GM21381 (cell line): Measurements from ENCODE around the gene GNG7.
"Not testable (repeated sequence)": the region's sequence is repeated elsewhere in the genome, so short reads cannot be mapped to it uniquely, and the experiment has no call there.

Source experiments
- ATAC-seq: cut with Tn5 transposase; IDR thresholded peaks from one replicate; pipeline ENCODE4 v1.9.1; 2021; ENCODE audit warnings: mild to moderate bottlenecking, moderate library complexity; ENCODE audit not compliant: unreplicated experiment

The GNG7 gene

DNA sequence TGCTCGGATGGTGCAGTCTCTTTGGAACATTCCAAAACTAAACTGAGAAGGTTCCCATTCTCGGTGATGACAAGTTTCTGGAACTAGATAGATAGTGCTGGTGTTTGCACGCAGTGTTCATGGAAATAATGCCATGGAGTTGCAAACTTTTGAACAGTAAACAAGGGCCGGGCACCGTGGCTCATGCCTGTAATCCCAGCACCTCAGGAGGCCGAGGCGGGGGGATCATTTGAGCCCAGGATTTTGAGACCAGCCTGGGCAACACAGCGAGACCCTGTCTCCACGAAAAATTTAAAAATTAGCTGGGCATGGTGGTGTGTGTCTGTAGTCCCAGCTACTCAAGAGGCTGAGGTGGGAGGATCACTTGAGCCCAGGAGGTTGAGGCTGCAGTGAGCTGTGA, 95.7 kb downstream of the GNG7 start:
- not testable (repeated sequence) for ATAC-seq

DNA sequence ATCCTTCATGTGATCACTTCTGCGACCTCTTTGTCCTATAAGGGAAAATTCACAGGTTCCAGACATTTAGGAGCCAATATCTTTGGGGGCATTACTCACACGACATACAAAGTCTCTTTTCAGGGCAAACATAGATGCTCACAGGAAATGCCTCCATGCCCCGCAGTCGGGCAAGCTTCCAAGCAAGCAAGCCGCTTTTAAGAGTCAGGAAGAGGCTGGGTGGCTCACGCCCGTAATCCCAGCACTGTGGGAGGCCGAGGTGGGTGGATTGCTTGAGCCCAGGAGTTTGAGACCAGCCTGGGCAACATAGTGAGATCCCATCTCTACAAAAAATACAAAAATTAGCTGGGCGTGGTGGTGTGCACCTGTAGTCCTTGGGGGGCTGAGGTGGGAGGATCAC, 96.6 kb downstream of the GNG7 start:
- not testable (repeated sequence) for ATAC-seq

DNA sequence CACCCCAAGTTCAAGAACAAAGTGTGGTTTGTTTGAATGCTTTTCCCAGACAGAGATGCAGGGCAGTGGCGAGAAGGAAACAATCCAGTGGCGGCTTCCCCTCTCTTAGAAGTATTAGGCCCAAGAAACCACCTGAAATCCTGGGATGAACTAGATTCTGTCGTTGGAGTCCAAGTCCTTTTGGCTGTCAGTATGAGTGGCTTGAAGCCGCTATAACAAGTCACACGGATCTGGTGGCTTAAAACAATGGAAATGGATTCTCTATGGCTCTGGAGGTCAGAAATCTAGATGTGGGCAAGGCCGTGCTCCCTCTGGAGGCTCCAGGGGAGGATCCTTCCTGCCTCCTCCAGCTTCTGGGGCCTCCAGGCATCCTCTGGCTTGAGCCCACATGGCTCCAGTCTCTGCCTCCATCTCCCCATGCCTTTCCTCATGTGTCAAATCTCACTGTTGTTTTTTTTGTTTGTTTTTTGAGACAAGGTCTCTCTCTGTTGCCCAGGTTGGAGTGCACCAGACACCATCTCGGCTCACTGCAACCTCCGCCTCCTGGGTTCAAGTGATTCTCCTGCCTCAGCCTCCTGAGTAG, 97.7 kb downstream of the GNG7 start:
- no peak for ATAC-seq

DNA sequence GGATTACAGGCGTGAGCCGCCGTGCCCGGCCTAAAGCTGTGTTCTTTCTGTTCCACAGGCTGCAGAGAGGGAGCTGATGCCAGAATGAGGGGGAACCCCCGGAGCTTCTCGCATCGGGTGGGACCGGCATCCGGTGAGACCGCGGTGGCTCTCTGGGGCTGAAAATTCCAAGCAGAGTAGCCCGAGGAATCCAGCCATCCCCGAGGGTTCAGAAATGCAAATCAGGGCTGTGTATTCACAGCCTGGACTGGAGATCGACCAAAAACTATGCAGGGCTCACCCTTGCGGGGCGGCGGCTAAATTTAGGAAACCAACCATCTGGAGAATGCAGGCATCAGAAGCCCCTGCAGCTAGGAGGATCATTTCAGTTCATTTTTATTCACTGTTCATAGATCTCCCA, 99.2 kb downstream of the GNG7 start:
- ATAC-seq, result no peak

DNA sequence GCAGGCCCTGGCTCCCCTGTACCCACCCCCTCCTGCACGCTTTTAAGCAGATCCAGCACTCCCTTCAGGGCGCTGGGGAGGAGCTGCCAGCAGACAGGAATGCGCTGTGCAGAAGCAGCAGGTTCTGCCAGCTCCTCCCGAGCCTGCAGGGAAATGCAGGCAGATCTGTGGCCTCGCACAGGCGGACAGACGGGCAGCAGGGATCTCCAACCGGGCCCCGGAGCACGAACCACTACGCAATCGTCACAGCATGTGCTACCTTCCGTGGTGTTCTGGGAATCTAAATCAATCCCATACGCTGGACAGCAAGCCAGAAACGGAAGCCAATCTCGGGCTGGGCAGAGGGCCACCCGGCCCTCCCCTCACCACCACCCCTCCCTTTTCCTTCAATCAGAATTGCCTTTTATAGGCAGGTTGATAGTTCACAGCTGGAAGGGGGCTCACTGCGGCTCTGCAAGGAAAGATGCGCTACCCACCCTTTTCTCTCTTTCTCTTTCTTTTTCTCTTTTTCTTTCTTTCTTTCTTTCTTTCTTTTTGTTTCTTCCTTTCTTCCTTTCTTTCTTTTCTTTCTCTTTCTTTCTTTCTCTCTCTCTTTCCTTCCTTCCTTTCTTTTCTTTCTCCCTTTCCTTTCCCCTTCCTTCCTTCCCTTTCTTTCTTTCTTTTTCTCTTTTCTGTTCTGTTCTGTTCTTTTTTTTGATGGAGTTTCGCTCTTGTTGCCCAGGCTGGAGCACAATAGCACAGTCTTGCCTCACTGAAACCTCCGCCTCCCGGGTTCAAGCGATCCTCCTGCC, 99.9 kb downstream of the GNG7 start:
- ATAC-seq, result no peak

DNA sequence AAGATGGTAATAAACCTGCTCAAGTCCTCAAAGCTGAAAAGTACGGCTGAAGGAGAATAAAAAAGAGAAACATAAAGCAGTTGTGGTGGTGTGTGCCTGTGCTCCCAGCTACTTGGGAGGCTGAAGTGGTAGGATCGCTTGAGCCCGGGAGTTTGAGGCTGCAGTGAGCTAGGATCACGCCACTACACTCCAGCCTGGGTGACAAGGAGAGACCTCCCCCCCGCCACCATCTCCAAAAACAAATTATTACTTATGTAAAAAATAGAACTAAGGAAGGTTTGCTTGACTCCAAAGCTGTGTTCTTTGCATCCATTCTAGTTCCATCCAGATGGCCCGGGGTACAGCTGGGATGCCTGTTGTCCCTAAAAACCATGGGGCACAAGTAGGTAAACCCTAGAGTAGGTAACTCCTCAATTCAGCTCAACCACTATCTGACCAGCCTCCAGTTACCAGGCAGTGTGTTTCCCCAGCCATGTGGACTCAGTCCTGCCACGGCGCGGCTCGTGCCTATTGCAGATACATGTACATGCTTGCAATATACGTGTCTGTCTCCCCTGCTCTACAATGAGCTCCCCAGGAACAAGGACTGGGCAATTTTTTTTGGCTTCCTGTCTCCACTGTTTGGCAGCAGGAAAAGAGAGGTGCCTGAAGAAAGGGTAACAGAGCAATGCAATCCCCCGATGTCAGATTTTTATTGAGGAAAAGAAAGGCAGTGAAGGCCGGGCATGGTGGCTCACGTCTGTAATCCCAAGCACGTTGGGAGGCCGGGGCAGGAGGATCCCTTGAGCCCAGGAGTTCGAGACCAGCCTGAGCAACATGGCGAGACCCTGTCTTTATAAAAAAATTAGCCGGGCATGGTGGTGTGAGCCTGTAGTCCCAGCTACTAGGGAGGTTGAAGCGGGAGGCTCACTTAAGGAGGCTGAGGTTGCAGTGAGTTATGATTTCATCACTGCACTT, 101.3 kb downstream of the GNG7 start:
- no peak for ATAC-seq

DNA sequence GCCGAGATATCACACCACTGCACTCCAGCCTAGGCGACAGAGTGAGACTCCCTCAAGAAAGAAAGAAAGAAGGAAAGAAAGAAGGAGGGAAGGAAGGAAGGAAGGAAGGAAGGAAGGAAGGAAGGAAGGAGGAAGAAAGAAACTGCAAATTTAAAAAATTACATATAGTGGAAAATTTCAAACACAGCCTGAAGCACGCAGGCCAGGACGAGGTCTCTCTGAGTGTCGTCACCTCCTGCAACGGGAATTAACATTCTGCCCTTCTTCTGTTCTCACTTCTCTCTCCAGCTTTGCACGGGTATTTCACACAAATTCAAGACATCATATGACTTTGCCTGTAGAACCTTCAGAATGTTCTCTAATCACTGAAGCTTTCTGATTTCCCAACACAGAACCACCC, 108.2 kb downstream of the GNG7 start:
- no peak for ATAC-seq

DNA sequence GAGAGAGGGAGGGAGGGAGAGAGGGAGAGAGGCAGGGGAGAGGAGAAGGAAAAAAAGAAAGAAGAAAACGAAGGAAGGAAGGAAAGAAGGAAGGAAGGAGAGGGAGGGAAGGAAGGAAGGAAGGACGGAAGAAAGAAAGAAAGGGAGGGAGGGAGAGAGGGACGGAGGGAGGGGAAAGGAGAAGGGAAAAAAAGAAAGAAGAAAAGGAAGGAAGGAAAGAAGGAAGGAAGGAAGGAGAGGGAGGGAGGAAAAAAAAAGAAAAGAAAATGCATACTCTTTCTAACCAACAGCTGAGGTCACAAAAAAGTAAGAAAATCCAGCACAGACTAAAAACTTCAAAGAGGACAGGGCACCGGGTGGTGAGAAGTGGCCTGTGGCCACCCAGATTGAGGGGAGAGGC, 109.7 kb downstream of the GNG7 start:
- no peak for ATAC-seq

DNA sequence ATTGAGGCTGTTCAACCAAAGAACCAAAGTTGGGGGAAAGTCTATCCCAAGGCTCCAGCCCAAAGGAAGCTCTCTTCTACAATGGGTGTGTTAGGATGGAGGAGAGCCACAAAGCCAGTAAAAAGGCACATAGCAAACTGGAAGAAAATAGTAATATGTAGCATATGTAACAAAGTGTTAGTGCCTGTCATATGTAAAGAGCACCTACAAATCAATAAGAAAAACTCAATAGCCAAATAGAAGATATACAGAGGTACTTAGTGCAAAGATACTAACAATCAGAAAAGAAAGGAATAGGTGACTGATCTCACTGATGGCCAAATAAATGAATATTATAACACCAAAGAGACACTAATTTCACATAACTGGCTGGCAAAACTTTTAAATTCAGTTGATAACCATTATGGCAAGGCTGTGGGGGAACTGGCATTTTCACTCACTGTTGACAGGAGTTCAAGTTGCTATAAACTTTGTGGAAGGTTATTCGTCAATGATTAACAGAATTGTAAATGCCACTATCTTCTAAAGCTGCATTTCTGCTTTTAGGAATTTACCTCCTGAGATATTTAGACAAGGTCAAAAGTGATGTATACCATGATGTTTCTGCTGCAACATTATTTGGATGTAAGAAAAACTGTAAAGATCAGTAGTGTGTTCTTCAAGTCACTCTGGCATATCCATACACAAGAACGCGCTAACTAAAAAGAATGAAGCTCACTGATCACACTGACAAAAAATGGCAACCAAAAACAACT, 110.8 kb downstream of the GNG7 start:
- ATAC-seq, result no peak

DNA sequence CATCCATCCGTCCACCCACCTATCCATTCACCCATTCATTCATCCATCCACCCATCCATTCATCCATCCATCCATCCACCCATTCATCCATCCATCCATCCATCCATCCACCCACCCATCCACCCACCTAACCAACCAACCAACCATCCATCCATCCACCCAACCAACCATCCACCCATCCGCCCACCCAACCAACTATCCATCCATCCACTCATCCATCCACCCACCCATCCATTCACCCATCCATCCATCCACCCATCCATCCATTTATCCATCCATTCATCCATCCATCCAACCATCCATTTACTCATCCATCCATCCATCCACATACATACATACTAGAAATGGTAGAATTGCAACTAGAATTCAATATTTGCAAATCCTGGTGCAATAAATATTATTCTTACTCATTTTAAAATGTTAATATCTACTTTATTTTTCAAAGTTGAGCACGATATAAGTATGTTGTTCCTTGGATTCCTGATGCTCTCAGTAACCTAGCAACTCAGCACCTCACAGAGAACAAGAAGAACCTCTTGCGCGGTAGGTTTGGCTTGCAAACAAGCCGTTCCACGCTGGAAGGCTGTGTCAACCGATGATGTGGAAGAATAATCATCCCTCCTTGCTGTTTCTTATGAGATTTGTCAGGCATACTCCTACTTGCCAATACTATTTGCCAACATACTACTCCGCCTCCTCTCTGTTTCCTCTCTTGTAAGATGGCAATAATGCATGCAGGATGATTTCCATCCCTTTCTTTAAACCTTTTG, 111.7 kb downstream of the GNG7 start:
- no peak for ATAC-seq

DNA sequence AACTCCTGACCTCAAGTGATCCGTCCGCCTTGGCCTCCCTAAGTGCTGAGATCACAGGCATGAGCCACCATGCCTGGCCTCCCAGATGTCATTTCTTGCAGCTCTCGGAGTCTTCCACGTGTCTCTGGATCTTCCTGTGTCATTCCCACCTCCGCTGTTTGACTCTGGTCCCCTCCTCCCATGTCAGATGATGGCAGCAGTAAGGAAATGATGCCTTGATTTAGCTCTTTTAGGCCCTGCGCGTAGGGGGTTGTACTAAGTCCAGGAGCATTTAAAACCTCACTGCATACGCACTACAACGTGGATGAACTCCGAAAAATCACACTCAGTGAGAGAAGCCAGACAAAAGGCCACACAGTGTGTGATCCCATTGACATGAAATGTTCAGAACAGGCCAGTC, 113.1 kb downstream of the GNG7 start:
- no peak for ATAC-seq

DNA sequence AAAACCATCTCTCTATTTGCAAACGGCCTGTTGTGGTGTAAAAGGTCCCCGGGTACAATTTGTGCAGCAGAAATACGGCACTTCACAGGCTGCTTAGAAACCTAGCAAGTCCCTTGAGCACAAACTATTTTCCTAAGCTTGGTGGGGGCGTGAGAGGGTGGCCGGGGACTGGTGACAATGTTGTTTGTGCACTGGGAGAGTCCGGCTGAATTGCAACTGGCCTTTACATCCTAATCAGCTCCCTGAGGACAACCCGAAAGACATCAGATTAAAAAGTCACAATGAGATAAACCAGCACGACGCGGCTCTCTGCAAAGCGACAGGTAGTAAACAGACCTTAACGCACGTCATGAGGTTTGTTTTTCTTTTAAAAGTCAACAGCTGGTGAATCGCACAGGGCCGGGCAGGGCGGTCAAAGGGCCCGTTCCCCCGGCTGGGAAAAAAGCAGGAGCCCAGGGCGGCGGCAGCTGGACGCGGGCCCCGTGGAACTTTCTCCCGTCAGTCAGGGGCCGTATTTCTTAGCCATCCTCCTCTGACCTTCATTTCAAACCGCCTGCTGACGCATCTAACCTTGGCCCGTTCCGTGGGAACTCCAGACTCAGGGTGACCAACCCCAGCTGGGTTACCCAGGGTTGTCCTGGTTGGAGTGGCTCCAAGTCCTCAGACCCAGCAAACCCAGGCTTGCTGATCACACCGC, 114.3 kb downstream of the GNG7 start:
- ATAC-seq, result no peak

DNA sequence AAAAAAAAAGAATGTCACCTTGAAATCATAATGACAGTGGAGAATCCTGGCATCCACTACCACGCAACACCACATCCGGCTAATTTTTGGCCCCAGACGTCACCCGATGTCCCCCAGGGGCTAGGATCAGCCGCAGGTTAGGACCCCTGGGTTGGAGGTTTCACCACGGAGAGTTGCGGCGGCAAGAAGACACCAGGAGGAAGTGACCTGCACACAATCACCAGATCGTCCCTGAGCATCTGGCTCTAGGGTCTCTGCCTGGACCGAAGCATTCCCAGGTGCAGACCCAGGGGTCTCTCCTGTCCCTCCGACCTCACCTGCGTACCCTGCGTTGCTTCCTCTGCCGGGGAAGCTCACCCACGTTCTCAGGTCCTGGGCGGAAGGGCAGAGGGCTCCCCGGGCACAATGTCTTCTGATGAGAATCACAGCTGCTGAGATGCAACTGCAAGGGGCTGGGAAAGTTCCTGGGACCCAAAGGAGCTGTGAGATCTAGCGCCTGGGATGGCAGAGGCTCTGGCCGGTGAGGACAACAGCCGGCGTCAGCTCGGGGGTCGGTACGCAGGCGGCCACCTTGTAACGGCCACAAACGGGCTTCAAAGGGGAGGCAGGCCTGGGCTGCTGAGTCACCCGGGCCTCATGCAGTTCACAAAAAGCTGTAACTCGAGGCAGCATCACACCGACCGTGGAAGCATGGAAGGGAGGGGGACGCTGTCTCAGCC, 115.3 kb downstream of the GNG7 start:
- ATAC-seq, result no peak

DNA sequence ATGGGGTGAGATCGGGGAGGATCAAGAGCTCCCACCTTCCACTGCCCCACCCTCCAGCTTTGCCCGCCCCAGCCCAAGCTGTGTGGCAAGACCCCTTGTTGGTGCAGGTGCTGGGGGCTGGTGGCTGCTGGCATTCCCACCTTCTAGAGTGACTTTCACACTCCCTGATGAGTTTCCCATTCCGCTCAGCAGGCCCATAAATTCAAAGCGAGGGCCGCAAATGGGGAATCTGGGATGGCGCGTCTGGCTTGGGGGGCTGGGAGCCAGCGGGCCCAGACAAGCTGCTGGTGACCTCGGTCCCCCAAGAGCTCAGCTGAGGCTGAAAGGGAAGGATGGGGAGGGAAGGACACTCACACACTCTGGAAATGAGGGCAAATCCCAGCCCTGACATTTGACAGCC, 116.3 kb downstream of the GNG7 start:
- ATAC-seq, result no peak

DNA sequence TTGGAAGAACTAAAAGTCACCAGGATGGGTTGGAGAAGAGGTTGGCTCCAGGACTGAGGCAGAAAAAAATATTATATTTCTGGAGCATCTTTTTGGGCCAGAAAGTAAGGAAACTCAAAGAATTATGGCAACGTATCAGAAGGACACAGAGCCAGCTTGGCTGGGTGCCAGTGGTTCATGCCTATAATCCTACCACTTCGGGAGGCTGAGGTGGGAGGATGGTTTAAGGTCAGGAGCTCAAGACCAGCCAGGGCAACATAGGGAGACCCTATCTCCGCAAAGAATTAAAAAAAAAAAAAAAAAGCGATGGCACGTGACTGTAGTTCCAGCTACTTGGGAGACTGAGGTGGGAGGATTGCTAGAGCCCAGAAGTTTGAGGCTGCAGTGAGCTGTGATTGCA, 118.5 kb downstream of the GNG7 start:
- ATAC-seq, result no peak

DNA sequence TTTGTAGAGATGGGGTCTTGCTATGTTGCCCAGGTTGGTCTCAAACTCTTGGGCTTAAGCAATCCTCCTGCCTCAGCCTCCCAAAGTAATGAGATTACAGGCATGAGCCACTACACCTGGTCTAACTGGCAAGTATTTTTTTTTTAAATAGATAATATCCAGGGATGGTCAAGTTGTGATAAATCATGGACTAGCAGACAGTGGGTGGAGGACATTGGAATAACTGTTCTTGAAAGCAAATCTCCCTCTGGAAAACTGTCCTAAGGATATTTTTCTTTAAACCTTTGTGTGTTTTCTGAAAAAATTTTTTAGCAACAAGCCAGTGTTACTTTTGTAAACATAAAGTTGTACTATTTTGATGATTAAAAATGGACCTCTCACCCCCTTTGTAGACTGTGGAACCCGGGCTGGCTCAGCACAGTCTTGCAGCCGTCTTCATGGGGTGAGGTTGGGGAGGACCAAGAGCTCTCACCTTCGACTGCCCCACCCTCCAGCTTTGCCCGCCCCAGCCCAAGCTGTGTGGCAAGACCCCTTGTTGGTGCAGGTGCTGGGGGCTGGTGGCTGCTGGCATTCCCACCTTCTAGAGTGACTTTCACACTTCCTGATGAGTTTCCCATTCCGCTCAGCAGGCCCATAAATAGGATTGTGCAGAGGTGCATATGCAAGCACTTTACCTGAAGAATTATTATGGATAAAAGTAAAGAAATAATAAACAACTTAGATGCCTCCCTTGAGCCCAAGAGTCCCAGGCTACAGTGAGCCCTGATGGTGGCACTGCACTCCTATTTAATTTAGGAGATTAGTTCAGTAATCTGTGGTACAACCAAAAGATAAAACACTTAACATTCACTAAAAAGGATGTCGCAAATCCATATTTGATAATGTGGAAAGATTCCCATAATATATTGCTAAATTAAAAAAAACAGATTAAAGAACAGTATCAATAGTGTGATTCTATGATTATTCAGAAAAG, 119.2 kb downstream of the GNG7 start:
- ATAC-seq, result no peak

DNA sequence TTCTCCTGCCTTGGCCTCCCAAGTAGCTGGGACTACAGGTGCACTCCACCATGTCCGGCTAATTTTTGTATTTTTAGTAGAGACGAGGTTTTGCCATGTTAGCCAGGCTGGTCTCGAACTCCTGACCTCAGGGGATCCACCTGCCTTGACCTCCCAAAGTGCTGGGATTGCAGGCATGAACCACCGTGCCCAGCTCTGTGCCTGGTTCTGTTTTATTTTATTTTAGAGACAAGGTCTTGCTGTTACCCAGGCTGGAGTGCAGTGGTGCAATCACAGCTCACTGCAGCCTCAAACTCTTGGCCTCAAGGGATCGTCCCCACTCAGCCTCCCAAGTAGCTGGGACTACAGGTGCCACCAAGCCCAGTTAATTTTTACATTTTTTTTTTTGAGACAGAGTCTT, 122.1 kb downstream of the GNG7 start:
- not testable (repeated sequence) for ATAC-seq
